Activated CD4-positive, alpha-beta T cell treated with anti-CD3 and anti-CD28 coated beads, Interleukin-2, amount 50 U/mL, for 48 hours (primary cell): Measurements from ENCODE around the gene NUP54.

Source experiments
- DNase-seq, 2 experiments: peaks; one replicate each; pipeline ENCODE4 v3.0.0-alpha.2; 2020

NUP54 gene

DNA sequence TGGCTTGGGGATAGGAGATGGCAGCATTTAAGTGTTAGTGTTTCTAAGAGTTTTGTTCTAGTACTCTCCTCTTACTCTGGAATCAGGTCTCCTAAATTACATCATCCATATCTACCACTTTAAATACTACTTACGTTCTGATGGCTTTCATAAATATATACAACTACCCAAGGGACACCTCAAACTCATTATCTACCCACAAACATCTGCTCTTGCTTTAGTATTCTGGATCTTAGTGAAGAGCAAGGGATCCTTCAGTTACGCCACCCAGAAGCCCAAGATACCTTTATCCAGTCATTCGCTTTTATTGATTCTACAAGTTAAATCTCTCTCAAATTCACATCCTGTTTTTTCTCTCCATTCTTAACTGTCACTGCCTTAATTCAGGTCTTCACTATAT is 7.0 kb downstream of the NUP54 start:
- no peak for DNase-seq

DNA sequence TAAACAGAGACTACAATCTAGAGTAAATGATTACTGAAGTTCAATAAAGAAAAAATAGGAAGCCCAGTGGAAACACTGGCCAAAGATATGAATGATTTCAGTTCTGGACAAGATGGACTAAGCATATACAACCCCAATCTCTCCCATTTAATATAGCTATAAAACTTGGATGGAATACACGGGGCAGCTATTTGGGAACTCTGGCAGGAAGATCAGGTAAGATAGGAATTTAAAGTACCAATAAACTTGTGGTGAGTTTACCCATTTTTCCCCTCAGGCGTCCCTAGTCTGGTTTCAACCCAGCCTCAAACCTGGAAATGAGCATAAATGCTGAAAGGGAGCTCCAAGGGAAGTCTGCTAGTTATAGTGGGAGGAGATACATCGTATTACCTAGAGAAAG is 20.4 kb downstream of the NUP54 start:
- DNase-seq = no peak

DNA sequence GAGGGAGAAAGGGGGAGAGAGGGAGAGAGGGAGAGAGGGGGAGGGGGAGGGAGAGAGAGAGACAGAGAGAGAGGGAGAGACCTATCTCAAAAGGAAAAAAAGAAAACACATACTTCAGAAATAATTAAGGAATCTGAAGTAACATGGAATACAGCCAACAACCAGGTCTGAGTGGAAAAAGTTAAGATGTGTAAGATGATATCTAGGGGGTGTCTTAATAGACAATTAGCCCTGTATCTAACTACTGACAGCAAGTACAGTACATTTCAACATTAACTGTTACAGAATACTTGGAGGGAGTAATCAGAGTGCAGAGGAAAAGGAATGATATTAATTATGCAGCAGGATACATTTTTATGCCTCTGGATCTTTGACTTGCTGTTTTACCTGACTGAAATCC is 22.4 kb downstream of the NUP54 start:
- DNase-seq = no peak

DNA sequence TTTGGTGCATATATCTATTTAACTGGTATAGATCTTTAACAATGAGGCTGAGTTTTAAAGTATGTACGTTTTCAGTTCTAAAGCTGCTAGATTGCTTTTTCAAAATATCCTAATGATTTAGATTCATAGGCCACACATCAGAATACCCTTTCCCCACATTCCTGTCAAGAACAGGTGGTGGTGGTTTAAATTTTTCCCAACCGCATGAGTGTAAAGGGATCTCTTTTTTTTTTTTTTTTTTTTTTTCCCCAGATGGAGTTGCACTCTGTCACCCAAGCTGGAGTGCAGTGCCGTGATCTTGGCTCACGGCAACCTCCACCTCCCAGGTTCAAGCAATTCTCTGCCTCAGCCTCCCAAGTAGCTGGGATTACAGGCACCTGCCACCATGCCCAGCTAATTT is 28.0 kb downstream of the NUP54 start:
- no peak for DNase-seq

DNA sequence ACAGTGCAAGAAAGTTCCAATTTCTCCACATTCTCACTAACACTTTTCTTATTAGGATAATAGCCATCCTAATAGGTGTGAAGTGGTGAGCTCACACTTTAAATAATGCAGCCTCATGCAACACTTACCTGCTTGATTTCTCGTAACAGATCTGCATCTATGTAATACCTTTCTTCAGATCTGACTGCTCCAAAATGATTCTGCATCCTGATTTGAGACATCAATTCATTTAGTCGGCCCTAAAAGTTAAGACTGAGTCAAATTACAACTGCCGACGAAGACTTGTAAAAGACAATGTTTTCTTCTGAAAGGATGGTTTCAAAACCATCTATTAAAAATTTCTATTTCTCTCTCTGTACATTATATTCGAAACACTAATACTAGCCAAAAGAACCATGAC is 30.7 kb downstream of the NUP54 start:
- DNase-seq = no peak

DNA sequence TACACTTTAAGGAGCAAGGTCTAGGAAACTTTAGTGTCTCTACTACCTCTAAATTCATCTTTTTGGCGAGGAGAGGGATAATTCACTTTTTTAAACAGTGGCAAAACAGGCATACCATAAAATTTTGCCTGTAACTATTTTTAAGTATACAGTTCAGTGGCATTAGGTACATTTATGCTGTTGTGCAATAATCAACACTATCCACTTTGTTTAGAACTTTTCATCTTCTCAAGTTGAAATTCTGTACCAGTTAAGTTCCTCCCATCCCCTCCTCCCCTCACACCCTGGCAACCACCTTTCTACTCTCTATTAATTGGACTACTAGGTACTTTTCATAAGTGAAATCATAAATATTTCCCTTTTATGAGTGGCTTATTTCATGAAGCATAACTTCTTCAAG is 31.4 kb downstream of the NUP54 start:
- DNase-seq = no peak

DNA sequence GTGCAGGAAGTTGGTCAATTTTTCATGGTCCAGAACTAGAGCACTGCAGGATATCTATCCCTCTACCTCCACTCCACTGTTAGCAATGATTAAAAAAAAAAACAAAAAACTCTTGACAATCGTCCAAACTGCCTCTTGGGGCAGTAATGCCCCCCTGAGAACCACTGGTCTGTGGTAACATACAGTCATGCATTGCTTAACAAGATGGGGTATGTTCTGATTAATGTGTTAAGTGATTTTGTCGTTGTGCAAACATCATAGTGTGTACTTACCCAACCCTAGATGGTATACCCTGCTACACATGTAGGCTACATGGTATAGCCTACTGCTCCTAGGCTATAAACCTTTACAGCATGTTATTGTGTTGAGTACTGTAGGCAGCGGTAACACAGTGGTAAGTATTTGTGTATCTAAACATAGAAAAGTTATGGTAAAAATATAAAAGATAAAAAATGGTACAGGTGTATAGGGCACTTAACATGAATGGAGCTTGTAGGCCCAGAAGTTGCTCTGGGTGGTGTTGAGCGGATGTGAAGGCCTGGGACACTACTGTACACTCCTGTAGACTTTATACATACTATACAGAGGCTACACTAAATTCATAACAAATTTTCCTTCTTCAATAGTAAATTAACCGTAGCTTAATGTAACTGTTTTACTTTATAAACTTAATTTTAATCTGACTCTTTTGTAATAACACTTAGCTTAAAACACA is 39.6 kb downstream of the NUP54 start:
- no peak for DNase-seq

DNA sequence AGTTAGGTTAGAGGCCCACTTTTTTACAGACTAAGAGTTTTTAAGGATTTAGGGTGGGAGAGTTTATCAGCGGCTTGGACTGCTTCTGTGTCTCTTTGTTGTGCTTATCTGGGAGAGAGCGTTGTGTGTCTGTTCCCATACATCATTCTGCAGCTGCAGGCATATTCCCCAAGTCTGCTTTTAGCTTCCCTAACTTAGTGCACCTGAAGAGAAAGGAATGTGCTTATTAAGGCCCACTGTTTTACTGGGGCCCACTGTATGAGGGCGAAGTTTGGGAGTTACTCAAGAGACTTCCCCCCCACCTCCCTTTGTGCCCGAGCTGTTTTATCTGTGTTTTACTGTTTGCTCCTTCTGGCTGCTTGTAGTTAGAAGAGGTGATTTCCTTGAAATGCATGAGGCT is 41.8 kb downstream of the NUP54 start:
- DNase-seq = no peak

DNA sequence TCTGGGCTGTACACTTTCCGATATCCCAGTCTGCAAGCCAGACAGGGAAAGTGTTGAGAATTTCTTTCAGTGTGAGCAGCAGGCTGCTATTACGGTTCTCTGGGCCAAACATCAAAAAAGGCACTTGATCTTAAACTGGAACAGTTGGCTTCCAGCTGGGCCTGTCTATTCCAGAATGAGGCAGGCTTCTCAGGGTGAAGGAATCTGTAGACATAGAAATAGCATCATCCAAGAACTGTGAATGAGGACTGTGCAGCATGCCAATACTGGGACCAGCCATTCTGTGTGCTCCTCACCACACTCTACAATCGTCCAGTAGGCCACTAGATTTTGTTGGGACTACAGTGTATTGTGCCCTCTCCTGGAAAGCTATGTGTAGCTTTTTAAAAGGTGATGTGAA is 42.5 kb downstream of the NUP54 start:
- DNase-seq = no peak

DNA sequence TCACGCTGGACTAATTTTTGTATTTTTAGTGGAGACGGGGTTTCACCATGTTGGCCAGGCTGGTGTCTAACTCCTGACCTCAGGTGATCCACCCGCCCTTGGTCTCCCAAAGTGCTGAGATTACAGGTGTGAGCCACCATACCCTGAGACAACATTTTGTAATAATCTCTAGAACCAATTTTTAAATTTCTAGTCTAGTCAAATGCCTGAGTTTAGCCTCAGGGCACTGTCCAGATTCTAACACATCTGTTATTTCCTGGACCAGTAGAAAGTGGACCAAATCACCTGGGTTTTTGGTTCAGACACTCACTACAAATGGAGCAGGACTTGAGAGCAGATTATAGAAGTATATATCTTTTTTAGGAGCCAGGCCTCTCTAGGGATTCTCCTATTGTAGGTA is 52.1 kb downstream of the NUP54 start:
- no peak for DNase-seq

DNA sequence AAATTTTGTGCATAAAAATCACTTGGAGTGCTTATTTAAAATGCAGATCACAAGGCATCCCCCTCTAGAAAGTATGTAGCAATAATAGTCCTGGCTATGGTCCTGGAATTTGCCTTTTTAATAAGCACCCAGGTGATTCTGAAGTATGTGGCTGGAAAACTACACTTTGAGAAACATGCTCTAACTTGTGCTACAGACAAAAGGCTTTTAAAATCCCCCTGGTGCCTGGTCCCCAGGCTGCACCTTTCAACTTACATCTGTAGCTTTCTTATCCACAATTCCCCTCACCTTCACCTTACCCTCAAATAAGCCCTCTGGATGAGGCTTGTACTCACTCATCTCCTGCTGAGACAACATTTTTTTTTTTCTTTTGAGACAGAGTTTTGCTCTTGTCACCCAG is 52.6 kb downstream of the NUP54 start:
- no peak for DNase-seq

DNA sequence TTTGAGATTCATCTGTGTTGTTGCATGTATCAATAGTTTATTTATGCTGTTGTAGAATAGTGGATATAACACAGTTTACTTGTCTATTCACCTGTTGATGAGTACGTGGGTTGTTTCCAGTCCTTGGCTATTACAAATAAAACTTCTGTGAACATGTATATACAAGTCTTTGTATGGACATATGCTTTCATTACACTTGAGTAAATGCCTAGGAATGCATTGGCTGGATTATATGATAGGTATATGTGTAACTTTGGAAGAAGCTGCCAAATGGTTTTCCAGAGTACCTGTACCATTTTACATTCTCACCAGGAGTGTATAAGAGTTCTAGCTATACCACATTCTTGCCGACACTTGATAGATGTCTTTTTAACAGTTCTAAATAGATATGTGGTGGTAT is 57.1 kb downstream of the NUP54 start:
- DNase-seq = no peak

DNA sequence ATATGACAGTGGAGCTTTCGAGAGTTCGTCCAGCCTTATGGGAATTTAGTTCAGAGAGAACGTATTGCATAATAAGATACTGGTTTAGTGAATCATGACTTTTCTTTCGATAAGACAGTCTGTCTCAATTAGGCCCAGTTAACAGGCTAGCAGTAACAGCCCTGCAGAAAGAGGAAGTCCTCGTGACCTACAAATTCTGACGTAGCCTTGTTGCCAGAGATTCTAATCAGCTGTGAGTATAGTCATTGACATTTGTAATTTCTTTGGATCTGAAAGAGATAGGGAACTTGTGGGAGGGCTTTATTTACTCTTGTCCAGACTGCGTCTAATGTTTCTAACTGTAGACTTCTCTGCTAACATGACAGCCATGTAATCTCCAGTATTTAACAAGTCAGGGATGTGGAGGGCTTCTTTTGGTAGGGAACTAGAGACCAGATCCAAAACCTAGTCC is 57.9 kb downstream of the NUP54 start:
- DNase-seq = no peak

DNA sequence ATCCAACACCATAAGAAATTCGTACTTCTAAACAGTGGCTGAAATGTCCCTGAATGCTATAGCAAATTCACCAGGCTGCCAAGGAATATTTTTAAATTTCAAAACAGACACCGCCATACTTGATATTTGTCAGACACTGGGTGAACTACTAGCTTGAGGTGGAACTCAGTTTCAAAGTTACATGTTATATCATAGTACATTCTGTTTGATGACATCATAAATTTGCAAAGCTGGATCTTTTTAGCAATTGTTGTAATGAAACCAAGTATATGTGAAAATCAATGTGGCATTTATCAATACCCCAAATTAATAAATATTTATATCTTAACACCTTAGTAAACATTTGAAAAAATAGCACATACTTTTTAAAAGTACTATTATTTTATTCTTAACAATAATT is 59.5 kb downstream of the NUP54 start:
- no peak for DNase-seq

DNA sequence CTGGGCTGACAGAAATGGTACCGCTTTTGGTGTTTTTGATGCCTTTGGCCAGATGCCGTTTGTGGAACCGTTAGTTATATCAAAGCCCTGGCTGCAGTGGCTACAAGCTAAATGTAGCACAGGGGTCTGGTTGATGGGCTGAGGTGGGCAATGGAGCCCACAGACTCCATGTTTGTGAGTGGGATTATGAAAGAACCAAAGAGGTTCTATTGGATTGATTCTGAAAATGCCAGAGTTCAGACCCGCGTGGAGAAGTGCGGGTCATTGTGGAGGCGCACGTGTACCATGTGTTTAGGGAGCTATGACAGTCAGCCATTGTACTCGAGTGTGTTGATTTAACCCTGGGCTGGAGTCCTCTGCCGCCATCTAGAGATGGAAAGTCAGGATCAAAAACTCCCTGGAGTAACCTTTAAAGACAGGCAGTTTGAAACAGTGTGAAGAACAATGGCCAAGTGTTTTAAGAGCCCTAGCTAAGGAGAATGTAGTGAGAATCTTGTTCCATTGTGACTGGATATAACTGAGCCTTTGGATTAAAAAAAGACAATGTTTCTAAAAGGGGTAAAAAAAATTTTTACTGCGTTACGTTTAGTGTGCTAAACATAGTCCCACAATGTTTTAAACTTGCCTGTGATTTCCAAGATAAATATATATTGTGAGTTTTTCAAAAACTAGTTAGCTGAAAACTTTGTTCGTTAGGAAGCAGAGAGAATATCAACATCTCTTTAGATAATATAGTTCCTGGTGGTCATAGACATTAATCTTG is 61.0 kb downstream of the NUP54 start:
- DNase-seq = peak; percentile 19 to 21

DNA sequence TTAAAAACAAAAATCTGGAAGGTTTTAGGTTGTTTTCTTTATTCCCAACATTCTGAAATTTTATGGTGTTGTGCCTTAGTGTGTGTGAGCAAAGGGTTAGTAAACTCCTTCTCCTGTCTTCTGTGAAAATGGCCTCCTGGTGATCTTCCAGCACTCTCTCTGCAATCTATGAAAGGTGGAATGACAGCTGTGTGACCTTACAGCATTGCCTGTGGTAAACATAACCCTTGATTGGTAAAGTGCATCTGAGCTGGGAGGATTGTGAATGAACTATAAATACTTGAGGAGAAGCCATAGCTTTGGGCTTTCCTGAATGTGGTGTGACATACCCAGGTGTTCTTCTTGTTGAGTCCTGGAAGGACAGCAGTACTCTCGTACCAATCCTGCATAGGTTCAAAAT is 63.7 kb downstream of the NUP54 start:
- no peak for DNase-seq

DNA sequence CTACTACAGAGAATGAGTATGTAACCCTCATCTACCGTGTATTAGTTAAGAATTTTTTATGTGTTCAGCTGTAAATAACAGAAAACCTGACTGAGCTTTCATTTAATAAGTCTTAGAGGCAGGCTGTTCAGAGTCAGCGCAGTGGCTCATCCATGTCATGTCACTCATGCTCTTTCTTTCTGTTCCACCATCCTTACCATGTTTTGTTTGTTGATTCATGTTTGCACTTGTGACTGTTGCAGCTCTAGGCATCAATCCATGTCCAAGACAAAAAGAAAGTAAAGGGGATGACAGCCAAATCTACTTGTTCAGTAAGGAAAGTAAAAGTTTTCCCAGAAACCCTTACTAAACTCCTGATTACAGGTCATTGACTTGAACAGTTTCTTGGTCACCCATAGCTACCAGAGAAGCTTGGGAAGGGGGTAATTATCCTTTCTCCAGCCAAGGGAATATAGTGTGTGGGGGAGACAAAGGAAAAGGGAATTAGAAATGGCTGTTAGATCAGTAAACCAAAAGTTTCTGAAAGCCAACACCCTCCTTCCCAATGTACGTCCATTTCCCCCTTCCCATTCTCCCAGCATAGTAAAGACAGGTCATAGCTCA is 64.7 kb downstream of the NUP54 start:
- no peak for DNase-seq

DNA sequence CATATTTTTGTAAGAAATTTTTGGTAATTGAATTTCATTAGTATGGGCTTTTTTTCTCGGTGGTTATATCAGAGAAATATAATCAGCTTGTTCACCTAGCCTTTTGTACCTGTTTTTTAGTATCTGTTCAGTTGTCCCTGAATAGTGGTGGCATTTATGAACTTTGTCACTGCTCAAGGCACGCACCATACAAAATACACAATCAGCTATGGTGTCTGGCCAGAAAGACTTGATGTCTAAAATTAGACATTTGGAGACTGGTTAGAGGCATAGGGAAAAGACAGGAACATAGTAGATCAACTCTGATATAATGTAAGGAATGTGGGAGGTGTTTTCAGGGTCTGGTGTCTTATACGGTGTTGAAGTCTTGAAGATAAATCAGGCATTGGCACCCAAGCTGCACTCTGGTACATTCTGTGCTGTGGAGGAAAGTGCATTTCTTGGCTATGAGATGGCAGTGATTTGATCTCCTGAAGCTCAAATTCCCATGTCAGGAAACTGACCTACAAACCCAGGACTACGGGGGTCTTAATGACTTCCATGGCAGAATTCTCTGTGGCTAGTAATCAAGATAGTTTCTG is 70.1 kb downstream of the NUP54 start:
- no peak for DNase-seq

DNA sequence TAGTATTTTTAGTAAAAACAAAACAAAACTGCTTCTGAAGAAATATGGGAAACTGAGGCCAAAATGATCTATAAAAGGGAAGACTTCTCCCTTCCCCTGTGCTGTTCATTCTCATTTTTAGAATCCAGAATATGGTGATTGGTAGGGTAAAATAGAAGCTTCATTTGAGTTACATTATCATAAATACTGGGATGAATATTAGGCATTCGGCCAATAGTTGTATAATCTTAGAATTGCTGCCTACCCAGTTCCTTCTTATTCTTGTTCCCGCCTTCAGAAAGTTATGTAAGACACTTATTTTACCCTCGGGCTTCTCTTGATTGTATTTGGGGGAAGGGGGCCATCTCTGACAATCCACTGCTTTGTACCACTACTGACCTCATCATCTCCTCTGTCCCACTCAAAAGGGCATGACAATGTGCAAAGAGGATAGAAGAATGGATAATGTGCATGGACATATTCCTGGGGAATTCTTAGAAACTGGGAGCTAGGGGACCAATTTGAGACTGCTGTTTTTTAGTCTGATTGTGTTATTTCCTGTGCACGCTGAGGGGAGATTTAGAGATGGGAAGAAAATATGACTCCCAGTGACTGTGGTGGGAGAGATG is 73.1 kb downstream of the NUP54 start:
- DNase-seq = no peak

DNA sequence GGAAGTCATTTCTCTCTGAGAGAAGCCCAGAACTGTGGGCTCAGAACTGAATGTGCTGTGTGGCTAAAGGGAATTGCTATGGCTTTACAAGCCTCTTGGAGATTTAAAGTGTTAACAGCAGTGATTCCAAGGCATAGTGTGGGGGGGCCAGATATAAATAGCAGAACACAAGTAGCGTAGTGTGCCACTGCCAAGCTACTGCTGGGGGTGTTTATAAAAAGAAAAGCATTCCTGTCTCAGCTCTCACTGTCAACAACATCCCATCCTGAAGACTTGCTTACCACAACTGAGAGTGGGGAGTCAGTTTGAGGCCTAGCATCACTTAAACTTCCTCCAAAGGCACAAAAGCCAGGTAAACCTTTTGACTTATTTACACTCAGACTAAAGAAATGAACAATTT is 73.7 kb downstream of the NUP54 start, which contains the start of gene ART3:
ART3 (plus strand) TSS at position 242 of the 400 bp plus-strand sequence. CDS start 1,181 bp downstream, outside the sequence.
- DNase-seq = no peak

DNA sequence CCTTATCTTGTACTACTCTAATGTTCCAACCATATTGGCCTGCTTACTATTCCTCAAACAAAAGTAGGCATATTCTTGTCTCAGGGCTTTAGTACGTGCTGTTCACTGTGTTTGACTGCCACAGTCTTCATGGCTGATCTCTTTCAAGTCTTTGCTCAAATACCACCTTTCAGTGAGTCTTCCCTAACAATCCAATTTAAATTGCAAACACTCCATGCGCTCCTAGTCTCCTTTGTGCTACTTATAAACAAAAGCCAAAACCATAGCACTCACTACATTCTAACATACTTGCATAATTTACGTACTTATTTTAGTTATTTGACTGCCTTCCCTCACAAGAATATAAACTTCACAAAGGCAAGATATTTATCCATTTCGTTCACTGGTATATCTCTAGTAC is 75.4 kb downstream of the NUP54 start:
- no peak for DNase-seq

DNA sequence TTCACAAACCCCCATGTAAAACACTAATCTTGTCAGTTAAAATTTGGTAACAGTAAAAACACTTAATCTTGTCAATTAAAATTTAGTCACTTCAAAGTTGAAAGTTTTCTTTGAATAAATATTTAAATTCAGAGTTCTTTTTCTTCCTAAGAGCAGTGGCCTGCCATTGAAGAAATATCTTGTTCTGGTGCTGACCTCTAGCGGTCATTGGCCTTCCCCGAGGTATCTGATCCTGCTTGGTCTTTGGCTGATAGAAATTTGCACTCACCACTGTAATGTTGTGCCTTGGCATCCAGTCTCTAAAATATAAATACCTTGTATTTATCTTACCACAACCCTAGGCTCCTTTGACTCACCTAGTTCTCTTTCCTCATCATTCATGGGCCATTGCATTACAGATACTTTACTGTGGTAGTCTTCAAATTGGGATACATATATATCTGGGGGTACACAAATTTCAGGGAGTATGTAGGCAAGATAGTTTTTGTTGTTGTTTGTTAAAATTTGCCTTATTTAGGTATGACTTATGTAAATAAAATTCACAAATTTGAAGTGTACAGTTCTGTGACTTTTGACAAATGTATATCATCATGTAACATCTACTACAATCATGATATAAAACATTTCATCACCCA is 80.4 kb downstream of the NUP54 start:
- DNase-seq = peak; percentile 74 to 83

DNA sequence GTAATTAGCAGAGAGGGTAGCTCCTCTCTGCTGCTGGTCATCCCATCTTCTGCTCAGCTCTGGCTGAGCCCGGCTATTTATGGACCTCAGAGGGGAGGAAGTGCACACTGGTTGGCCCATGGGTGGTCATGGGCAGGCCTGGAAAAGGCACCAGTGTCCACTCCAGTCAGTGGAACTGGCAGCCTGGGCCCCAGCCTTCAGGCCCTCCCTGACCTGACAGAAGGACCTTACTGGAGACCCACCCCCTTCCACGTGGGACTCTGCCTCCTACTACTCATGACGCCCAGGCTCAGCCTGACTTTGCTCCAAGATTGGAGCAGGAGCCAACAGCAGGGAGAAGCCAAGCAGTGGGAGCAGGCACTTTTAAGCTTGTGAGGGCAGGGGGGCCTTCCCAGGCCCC is 81.7 kb downstream of the NUP54 start:
- DNase-seq = no peak
